ENCODE measurements around the gene C13orf42. TPM values are rescaled to one million over a fixed set of nuclear protein-coding genes. Genes with fewer than 3 reads are reported as not detected.

The C13orf42 gene
- total RNA-seq, 1 experiment from 2014 or later = not detected

DNA sequence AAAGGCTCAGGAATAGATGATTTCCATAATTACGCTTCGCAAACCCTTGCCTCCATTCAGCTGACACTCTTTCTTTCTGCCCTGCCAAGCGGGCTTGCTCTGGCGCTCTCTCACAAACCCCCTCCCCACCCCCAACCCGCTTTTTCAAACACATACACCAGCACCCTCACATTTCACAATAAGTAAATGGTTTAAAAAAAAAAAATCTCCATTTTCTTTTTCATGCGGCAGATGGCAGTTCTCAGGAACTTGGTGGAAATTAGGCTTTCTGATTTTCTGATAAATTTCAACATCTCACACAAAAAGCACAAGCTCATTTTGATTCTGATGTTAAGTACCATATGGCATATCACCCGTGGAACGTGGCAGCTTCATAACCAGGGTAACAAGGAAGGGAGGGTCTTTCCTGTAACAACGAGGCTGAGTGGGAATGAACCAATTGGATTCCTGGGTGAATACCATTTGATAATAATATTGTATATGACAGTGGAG is 43.8 kb downstream of the C13orf42 start:
- Histone ChIP-seq H3K27ac (ENCODE audit: low read length) (no peak overlapping the region), H3K79me2 (ENCODE audit: low read length) (no peaks in the 10 kb centered on the region), H3K4me2 (ENCODE audit: low read depth, low read length, poor library complexity, severe bottlenecking) (no peak overlapping the region), H3K36me3 (ENCODE audit: insufficient read depth, low read length) (no peaks in the 10 kb centered on the region), H3K9ac (ENCODE audit: low read length) (no peak overlapping the region), H3K27me3 (ENCODE audit: low read length) (no peaks in the 10 kb centered on the region), H4K20me1 (ENCODE audit: insufficient read depth, low read depth, low read length) (0 out of 2 replicates have a peak, but pooled peaks cover 3% of the 10 kb centered on the region), H2AFZ (ENCODE audit: low read length) (no peak overlapping the region), H3K9me3 (ENCODE audit: low read length) (no peaks in the 10 kb centered on the region), H3K4me3 (ENCODE audit: low read length) (no peak overlapping the region), H3K4me1 (ENCODE audit: low read length) (peaks cover 4% of the 10 kb centered on the region), H3K9me2 (replicated peaks; ENCODE audit: insufficient read depth, low read length) (no peaks in the 10 kb centered on the region)
- no peak for DNase-seq

DNA sequence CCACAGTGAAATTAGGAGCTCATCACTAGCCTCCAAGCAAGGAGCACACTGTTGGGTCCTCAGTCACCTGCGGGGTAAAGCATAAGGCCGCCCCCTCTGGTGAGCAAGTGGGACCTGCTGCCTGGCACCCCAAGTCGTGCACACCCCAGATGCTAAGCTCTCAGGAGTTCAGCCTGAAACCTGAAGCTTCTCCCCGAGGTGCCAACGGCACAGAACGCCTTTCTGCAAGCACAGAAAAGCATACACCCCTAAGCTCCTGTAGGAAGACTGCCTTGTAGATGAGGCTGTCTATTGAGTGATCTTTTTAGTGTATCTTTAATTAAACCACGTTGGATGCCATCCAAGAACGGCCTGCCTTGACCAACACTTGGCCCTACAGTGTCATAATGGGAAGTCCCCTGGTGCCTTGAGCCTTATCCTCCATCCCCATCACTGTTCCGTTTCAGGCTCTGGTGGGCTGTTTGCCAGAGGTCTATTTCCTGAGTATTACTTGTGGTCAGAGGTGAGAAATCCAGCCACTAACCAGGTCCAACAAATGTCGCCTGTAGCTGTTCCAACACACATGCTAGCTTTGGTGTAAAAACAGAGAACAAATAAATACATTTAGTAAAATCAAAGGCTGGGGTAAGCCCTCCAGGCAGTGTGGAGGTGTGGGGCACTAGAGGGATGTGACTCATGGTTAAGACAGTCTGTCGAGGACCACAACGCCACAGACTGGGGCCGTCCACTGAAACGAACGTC is 44.8 kb downstream of the C13orf42 start:
- H3K4me2 ChIP-seq (ENCODE audit: low read depth, low read length, poor library complexity, severe bottlenecking) = no peak overlapping the region
- H3K9ac ChIP-seq (ENCODE audit: low read length) = no peak overlapping the region
- H3K9me3 ChIP-seq (ENCODE audit: low read length) = no peaks in the 10 kb centered on the region
- no peaks in the 10 kb centered on the region for H3K27me3 ChIP-seq (ENCODE audit: low read length)
- H2AFZ ChIP-seq (ENCODE audit: low read length) = no peak overlapping the region
- H3K4me1 ChIP-seq (ENCODE audit: low read length) = peaks cover 4% of the 10 kb centered on the region
- DNase-seq = peak; percentile 58
- H3K9me2 ChIP-seq (replicated peaks; ENCODE audit: insufficient read depth, low read length) = no peaks in the 10 kb centered on the region
- no peak overlapping the region for H3K27ac ChIP-seq (ENCODE audit: low read length)
- H3K4me3 ChIP-seq (ENCODE audit: low read length) = no peak overlapping the region
- H3K79me2 ChIP-seq (ENCODE audit: low read length) = no peaks in the 10 kb centered on the region
- 0 out of 2 replicates have a peak, but pooled peaks cover 3% of the 10 kb centered on the region for H4K20me1 ChIP-seq (ENCODE audit: insufficient read depth, low read depth, low read length)
- H3K36me3 ChIP-seq (ENCODE audit: insufficient read depth, low read length) = no peaks in the 10 kb centered on the region

DNA sequence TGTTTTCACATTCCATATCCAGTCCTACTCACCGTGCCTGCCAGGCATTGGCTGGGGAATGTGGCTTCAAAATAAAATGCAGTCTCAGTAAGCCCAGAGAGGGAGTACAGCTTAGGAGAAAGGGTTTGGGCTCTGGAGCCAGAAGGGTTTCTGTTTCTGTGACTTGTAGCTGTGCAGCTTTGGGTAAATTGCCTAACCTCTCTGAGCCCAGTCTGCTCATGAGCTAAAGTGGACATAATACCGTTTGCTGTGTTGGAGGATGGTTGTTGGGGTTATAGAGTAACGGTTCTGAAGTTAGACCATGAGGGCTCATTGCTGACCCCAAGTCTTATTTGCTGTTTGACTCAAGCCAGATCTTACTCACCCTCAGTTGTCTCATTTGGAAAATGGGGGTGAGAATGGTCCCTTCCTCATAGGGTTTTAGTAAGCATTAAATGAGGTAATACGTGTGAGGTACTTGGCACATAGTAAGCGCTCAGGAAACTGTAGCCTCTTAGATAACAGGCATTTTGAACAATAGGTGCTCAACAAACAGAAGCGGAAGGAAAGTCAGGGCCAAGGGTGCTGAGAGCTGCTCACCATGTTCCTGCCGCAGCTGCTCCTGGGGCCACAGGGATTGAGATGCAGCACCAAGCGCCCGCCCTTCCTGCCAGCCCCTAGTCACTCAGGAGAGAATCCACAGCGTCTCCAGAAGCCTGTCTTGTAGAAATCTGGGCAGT is 45.5 kb downstream of the C13orf42 start:
- DNase-seq = no peak

DNA sequence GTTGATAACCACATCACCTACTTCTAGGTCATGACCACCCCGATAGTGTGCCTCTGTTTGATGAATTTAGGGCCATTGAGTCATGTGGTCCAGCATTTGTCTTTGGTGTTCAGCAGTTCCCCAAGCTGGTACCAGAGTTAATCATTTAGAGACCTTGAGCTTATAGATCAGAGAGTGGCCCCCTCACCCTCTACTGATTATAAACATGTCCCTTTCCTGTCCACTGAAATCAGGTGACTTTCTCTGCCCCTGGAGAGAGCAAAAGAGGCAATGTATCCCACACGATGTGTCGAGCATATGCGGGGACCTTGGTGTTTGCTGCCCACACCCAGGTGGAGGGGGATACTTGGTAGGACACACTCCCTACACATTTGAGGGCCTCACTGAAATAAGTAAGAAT is 46.3 kb downstream of the C13orf42 start:
- no peaks in the 10 kb centered on the region for H3K9me3 ChIP-seq (ENCODE audit: low read length)
- no peak for DNase-seq
- no peaks in the 10 kb centered on the region for H3K27me3 ChIP-seq (ENCODE audit: low read length)
- H3K27ac ChIP-seq (ENCODE audit: low read length) = no peak overlapping the region
- peaks cover 2% of the 10 kb centered on the region for H3K4me1 ChIP-seq (ENCODE audit: low read length)
- no peaks in the 10 kb centered on the region for H3K36me3 ChIP-seq (ENCODE audit: insufficient read depth, low read length)
- H3K79me2 ChIP-seq (ENCODE audit: low read length) = no peaks in the 10 kb centered on the region
- H3K4me2 ChIP-seq (ENCODE audit: low read depth, low read length, poor library complexity, severe bottlenecking) = no peak overlapping the region
- H3K9me2 ChIP-seq (replicated peaks; ENCODE audit: insufficient read depth, low read length) = no peaks in the 10 kb centered on the region
- 0 out of 2 replicates have a peak, but pooled peaks cover under 1% of the 10 kb centered on the region for H4K20me1 ChIP-seq (ENCODE audit: insufficient read depth, low read depth, low read length)
- H3K9ac ChIP-seq (ENCODE audit: low read length) = no peak overlapping the region
- H3K4me3 ChIP-seq (ENCODE audit: low read length) = no peak overlapping the region
- H2AFZ ChIP-seq (ENCODE audit: low read length) = no peak overlapping the region

More for the DNA sequence above, 45.5 kb downstream of the C13orf42 start:
- Histone ChIP-seq H3K9me3 (ENCODE audit: low read length) (no peaks in the 10 kb centered on the region), H2AFZ (ENCODE audit: low read length) (no peak overlapping the region), H3K4me2 (ENCODE audit: low read depth, low read length, poor library complexity, severe bottlenecking) (no peak overlapping the region), H3K36me3 (ENCODE audit: insufficient read depth, low read length) (no peaks in the 10 kb centered on the region), H3K4me1 (ENCODE audit: low read length) (peaks cover 4% of the 10 kb centered on the region), H3K4me3 (ENCODE audit: low read length) (no peak overlapping the region), H3K27ac (ENCODE audit: low read length) (no peak overlapping the region), H3K9me2 (replicated peaks; ENCODE audit: insufficient read depth, low read length) (no peaks in the 10 kb centered on the region), H3K79me2 (ENCODE audit: low read length) (no peaks in the 10 kb centered on the region), H3K27me3 (ENCODE audit: low read length) (no peaks in the 10 kb centered on the region), H4K20me1 (ENCODE audit: insufficient read depth, low read depth, low read length) (0 out of 2 replicates have a peak, but pooled peaks cover 3% of the 10 kb centered on the region), H3K9ac (ENCODE audit: low read length) (no peak overlapping the region)

DNA sequence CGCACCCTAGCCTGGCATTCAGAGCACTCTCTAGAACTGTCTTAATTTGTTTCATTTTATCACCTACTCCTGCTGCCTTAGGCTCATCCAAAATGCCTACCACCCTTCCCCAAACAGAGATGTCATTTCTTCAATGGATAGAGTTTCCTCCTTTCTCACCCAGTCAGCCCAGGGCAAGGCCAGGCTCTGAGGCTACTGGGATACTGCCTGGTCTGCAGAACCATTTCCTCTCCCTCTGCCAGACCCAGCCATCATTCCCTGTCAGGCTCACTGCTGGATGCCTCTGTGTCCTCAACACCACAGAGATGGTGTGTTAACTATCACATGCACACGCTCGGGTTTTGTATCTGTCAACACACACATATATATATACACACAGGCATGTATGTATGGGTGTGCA is 47.2 kb downstream of the C13orf42 start:
- H3K4me3 ChIP-seq (ENCODE audit: low read length) = no peak overlapping the region
- H3K79me2 ChIP-seq (ENCODE audit: low read length) = no peaks in the 10 kb centered on the region
- H3K36me3 ChIP-seq (ENCODE audit: insufficient read depth, low read length) = no peaks in the 10 kb centered on the region
- H3K9me3 ChIP-seq (ENCODE audit: low read length) = no peaks in the 10 kb centered on the region
- H3K4me1 ChIP-seq (ENCODE audit: low read length) = no peaks in the 10 kb centered on the region; the same call in 1 of the 2 replicates
- H3K27me3 ChIP-seq (ENCODE audit: low read length) = no peaks in the 10 kb centered on the region
- no peak overlapping the region for H2AFZ ChIP-seq (ENCODE audit: low read length)
- H3K4me2 ChIP-seq (ENCODE audit: low read depth, low read length, poor library complexity, severe bottlenecking) = no peak overlapping the region
- no peaks in the 10 kb centered on the region for H4K20me1 ChIP-seq (ENCODE audit: insufficient read depth, low read depth, low read length)
- DNase-seq = peak; percentile 19
- no peak overlapping the region for H3K27ac ChIP-seq (ENCODE audit: low read length)
- H3K9me2 ChIP-seq (replicated peaks; ENCODE audit: insufficient read depth, low read length) = no peaks in the 10 kb centered on the region
- no peak overlapping the region for H3K9ac ChIP-seq (ENCODE audit: low read length)

DNA sequence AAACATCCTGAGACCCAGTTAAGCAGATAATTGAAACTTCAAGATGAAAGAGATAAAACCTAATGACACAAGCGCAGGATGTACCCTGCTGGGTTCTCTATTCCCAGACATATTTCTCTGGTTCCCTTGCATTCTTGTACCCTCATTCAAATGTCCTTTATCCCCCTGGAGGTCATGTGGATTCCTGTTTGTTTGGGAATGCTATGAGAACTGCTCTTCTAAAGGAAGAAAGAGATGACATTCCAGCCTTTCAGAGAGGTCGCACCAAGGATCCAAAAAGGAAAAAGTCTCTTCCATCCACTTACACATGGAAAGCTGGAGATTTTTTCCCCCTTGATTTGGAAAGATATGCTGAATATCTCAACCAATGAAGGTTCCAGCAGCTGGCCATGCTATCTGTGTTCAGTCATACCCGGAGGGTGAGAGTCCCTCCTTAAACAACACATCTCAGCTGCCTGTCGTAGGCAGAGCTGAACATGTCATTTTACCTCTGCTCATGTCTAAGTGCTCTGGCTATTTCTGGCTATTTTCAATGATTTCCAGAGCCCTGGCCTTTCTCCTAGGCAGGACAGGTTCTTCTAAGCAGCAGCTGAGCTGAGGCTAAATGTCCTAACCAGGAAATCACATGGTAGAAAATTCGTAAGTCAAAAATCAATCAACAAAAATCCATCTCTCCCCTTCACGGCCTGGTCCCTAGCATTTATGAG is 52.5 kb downstream of the C13orf42 start:
- H3K9me3 ChIP-seq (ENCODE audit: low read length) = no peaks in the 10 kb centered on the region

DNA sequence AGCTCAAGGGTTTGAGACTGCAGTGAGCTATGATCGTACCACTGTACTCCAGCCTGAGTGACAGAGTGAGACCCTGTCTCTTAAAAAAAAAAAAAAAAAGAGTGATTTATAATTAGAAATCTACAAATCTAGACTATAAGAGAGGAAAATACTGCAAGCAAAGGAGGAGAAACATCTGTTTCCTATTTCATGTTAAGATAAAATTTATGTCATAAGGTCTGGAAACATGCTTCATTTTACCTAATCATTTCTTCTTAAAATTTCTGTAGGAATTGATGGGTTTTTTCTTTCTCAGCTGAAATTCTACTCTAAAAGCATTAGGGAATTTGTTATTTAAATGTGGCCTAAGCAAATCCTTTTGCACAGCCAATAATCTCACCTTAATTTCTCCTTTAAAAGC is 53.2 kb downstream of the C13orf42 start:
- Histone ChIP-seq H3K27ac (ENCODE audit: low read length) (no peak overlapping the region), H3K4me3 (ENCODE audit: low read length) (no peak overlapping the region), H3K79me2 (ENCODE audit: low read length) (no peaks in the 10 kb centered on the region), H4K20me1 (ENCODE audit: insufficient read depth, low read depth, low read length) (no peaks in the 10 kb centered on the region), H3K4me2 (ENCODE audit: low read depth, low read length, poor library complexity, severe bottlenecking) (no peak overlapping the region), H3K27me3 (ENCODE audit: low read length) (no peaks in the 10 kb centered on the region), H3K9ac (ENCODE audit: low read length) (no peak overlapping the region), H2AFZ (ENCODE audit: low read length) (no peak overlapping the region), H3K9me2 (replicated peaks; ENCODE audit: insufficient read depth, low read length) (no peaks in the 10 kb centered on the region), H3K9me3 (ENCODE audit: low read length) (no peaks in the 10 kb centered on the region), H3K4me1 (ENCODE audit: low read length) (peaks cover 4% of the 10 kb centered on the region), H3K36me3 (ENCODE audit: insufficient read depth, low read length) (no peaks in the 10 kb centered on the region)
- no peak for DNase-seq

More for the DNA sequence above, 52.5 kb downstream of the C13orf42 start:
- Histone ChIP-seq H3K79me2 (ENCODE audit: low read length) (no peaks in the 10 kb centered on the region), H3K9ac (ENCODE audit: low read length) (no peak overlapping the region), H3K36me3 (ENCODE audit: insufficient read depth, low read length) (no peaks in the 10 kb centered on the region), H3K9me2 (replicated peaks; ENCODE audit: insufficient read depth, low read length) (no peaks in the 10 kb centered on the region), H3K27me3 (ENCODE audit: low read length) (no peaks in the 10 kb centered on the region), H3K4me2 (ENCODE audit: low read depth, low read length, poor library complexity, severe bottlenecking) (no peak overlapping the region), H3K4me1 (ENCODE audit: low read length) (peaks cover 4% of the 10 kb centered on the region), H4K20me1 (ENCODE audit: insufficient read depth, low read depth, low read length) (no peaks in the 10 kb centered on the region), H2AFZ (ENCODE audit: low read length) (no peak overlapping the region), H3K4me3 (ENCODE audit: low read length) (no peak overlapping the region), H3K27ac (ENCODE audit: low read length) (no peak overlapping the region)
- DNase-seq = no peak

DNA sequence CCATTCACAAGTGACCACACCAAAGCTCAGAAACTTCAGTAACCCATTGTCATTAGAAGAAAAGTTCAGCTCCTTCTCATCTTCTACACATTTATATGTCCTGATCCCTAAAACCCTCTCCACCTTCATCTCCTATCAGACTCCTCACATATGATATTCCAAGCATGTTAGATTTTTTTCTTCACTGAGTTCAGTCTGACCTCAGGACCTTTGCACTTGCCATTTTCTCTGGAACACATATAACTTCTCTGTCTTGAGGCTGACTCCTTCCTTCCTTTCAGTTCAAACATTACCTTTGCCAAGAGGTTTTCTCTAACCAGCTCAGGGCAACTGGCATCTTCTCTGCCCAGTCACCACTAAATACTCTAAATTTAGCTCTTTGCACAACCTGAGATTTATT is 54.1 kb downstream of the C13orf42 start:
- Histone ChIP-seq H3K4me3 (ENCODE audit: low read length) (no peak overlapping the region), H3K4me2 (ENCODE audit: low read depth, low read length, poor library complexity, severe bottlenecking) (no peak overlapping the region), H3K9me2 (replicated peaks; ENCODE audit: insufficient read depth, low read length) (no peaks in the 10 kb centered on the region), H3K27me3 (ENCODE audit: low read length) (no peaks in the 10 kb centered on the region), H3K9me3 (ENCODE audit: low read length) (no peaks in the 10 kb centered on the region), H3K4me1 (ENCODE audit: low read length) (peaks cover 4% of the 10 kb centered on the region), H3K9ac (ENCODE audit: low read length) (no peak overlapping the region), H4K20me1 (ENCODE audit: insufficient read depth, low read depth, low read length) (no peaks in the 10 kb centered on the region), H3K27ac (ENCODE audit: low read length) (no peak overlapping the region), H2AFZ (ENCODE audit: low read length) (no peak overlapping the region), H3K36me3 (ENCODE audit: insufficient read depth, low read length) (no peaks in the 10 kb centered on the region), H3K79me2 (ENCODE audit: low read length) (no peaks in the 10 kb centered on the region)
- no peak for DNase-seq

All from Karpas-422 (cell line).